Neural cell (in vitro differentiated cells): ENCODE data around the gene PLSCR3. TPM values are rescaled to one million over a fixed set of nuclear protein-coding genes. Genes with fewer than 3 reads are reported as not detected.

Experiments used
- H2AFZ ChIP-seq: fragments of 200-600, 300-800 bp; sonication (generic), shearing (Covaris generic); 2 replicates; pipeline ENCODE4 v1.6.0; 2014; ENCODE audit warnings: low read depth, mild to moderate bottlenecking, antibody characterized with exemption, low read length, moderate library complexity
- H3F3A ChIP-seq: fragments of 200-600 bp; shearing (Covaris generic); 2 replicates; pipeline ENCODE4 v1.6.1; 2016; ENCODE audit warnings: mild to moderate bottlenecking, moderate library complexity, mixed read lengths, antibody characterized with exemption, low read length; ENCODE audit not compliant: insufficient read depth, poor library complexity, severe bottlenecking
- H3K27ac ChIP-seq: fragments of 200-600, 300-800 bp; sonication (generic), shearing (Covaris generic); 2 replicates; pipeline ENCODE4 v1.5.1; 2014; ENCODE audit warnings: mild to moderate bottlenecking, low read length, moderate library complexity
- H3K27me3 ChIP-seq: fragments of 300-800, 200-600 bp; sonication (generic), shearing (Covaris generic); 2 replicates; pipeline ENCODE4 v1.6.0; 2014; ENCODE audit warnings: mild to moderate bottlenecking, low read depth, low read length, moderate library complexity; ENCODE audit not compliant: insufficient read depth
- H3K36me3 ChIP-seq: fragments of 300-800, 200-600 bp; sonication (generic), shearing (Covaris generic); 2 replicates; pipeline ENCODE4 v1.5.1; 2014; ENCODE audit warnings: mild to moderate bottlenecking, antibody characterized with exemption, low read length, moderate library complexity; ENCODE audit not compliant: insufficient read depth
- H3K4me2 ChIP-seq: fragments of 300-800, 200-600 bp; sonication (generic), shearing (Covaris generic); 2 replicates; pipeline ENCODE4 v1.6.0; 2014; ENCODE audit warnings: mild to moderate bottlenecking, low read length
- H3K4me3 ChIP-seq: fragments of 300-800, 200-600 bp; sonication (generic), shearing (Covaris generic); 2 replicates; pipeline ENCODE4 v1.5.1; 2014; ENCODE audit warnings: mild to moderate bottlenecking, low read length, moderate library complexity
- H3K79me2 ChIP-seq: fragments of 200-600 bp; shearing (Covaris generic); replicated peaks from 2 replicates; pipeline ENCODE4 v1.6.0; 2014; ENCODE audit warnings: mild to moderate bottlenecking, low read length, moderate library complexity; ENCODE audit not compliant: insufficient read depth
- H3K9ac ChIP-seq: fragments of 300-800, 200-600 bp; sonication (generic), shearing (Covaris generic); 2 replicates; pipeline ENCODE4 v1.6.1; 2016; ENCODE audit warnings: mild to moderate bottlenecking, low read length, mixed read lengths
- H3K9me2 ChIP-seq: fragments of 200-600 bp; shearing (Covaris generic); 2 replicates; pipeline ENCODE4 v1.6.1; 2016; ENCODE audit warnings: mild to moderate bottlenecking, low read length, mixed read lengths; ENCODE audit not compliant: insufficient read depth
- H3K9me3 ChIP-seq: fragments of 200-600, 300-800 bp; sonication (generic), shearing (Covaris generic); 2 replicates; pipeline ENCODE4 v1.6.1; 2016; ENCODE audit warnings: mild to moderate bottlenecking, mixed run types, low read length, moderate library complexity, mixed read lengths
- H4K20me1 ChIP-seq: fragments of 200-600 bp; shearing (Covaris generic); 2 replicates; pipeline ENCODE4 v1.6.1; 2016; ENCODE audit warnings: mild to moderate bottlenecking, mixed run types; ENCODE audit not compliant: insufficient read depth
- EP300 ChIP-seq: fragments of 450-650 bp; conservative IDR thresholded peaks from 2 replicates; pipeline ENCODE4 v1.6.1; 2014; ENCODE audit warnings: antibody characterized with exemption, mild to moderate bottlenecking, moderate library complexity; ENCODE audit not compliant: poor library complexity, severe bottlenecking
- EZH2 ChIP-seq: fragments of 200-600, 300-800 bp; shearing (Covaris generic), sonication (generic); IDR thresholded peaks from 2 replicates; pipeline ENCODE4 v1.6.1; 2014; ENCODE audit warnings: antibody characterized with exemption, low read length, borderline replicate concordance, mild to moderate bottlenecking; ENCODE audit not compliant: insufficient read depth, poor library complexity, severe bottlenecking
- MXI1 ChIP-seq: fragments of 450-650 bp; conservative IDR thresholded peaks from 2 replicates; pipeline ENCODE4 v1.6.1; 2014; ENCODE audit warnings: antibody characterized with exemption, mild to moderate bottlenecking; ENCODE audit not compliant: poor library complexity, severe bottlenecking
- POLR2AphosphoS5 ChIP-seq: IDR thresholded peaks from 2 replicates; pipeline ENCODE4 v1.6.1; 2012
- RAD21 ChIP-seq: fragments of 450-650 bp; conservative IDR thresholded peaks from 2 replicates; pipeline ENCODE4 v1.6.1; 2014; ENCODE audit warnings: antibody characterized with exemption, mild to moderate bottlenecking, moderate library complexity
- SMC3 ChIP-seq: fragments of 450-650 bp; conservative IDR thresholded peaks from 2 replicates; pipeline ENCODE4 v1.6.1; 2014; ENCODE audit warnings: antibody characterized with exemption, mild to moderate bottlenecking, moderate library complexity; ENCODE audit not compliant: poor library complexity
- TAF1 ChIP-seq: IDR thresholded peaks from 2 replicates; pipeline ENCODE4 v1.6.1; 2012; ENCODE audit warnings: low read depth
- polyA plus RNA-seq: library from polyadenylated mRNA; depleted of rRNA; stranded (reverse); fragments of >200 nt; gene quantifications from 2 replicates; pipeline ENCODE4 v1.2.3, GENCODE V29; 2014
- TF ChIP-seq, protein P1 (sequence below): fragments of 450-650 bp; IDR thresholded peaks from 2 replicates; pipeline ENCODE4 v1.5.1; 2014; ENCODE audit warnings: antibody characterized with exemption, mild to moderate bottlenecking, moderate library complexity; ENCODE audit not compliant: poor library complexity, severe bottlenecking
- TF ChIP-seq, protein P2 (sequence below): IDR thresholded peaks from 2 replicates; pipeline ENCODE4 v1.6.1; 2012; ENCODE audit warnings: borderline replicate concordance

Gene PLSCR3
- polyA plus RNA-seq, 1 donor from 2014 or later = 15.9 TPM

DNA sequence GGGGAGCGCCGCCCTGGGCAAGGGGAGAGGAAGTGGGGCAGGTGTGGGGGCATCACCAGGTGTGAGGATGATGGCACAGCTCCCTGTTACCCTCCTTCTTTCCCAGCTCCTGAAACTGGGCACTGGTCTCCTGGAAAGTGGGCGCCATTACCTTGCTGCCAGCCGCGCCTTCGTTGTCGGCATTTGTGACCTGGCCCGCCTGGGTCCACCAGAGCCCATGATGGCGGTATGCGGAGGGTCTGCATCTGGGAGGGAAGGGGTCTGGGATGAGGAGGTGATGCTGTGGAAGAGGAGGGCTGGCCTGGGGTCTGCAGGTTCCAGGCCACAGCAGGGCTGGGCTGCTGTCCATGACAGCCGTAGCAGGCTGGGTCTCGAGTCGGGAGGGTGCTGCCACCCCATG is 52.5 kb downstream of the PLSCR3 start:
- H3K27ac ChIP-seq = no peak overlapping the region
- no peaks in the 10 kb centered on the region for H3K9me2 ChIP-seq
- H3K9me3 ChIP-seq = no peaks in the 10 kb centered on the region
- H3K4me3 ChIP-seq = no peak overlapping the region
- TF ChIP-seq, protein P1, sequence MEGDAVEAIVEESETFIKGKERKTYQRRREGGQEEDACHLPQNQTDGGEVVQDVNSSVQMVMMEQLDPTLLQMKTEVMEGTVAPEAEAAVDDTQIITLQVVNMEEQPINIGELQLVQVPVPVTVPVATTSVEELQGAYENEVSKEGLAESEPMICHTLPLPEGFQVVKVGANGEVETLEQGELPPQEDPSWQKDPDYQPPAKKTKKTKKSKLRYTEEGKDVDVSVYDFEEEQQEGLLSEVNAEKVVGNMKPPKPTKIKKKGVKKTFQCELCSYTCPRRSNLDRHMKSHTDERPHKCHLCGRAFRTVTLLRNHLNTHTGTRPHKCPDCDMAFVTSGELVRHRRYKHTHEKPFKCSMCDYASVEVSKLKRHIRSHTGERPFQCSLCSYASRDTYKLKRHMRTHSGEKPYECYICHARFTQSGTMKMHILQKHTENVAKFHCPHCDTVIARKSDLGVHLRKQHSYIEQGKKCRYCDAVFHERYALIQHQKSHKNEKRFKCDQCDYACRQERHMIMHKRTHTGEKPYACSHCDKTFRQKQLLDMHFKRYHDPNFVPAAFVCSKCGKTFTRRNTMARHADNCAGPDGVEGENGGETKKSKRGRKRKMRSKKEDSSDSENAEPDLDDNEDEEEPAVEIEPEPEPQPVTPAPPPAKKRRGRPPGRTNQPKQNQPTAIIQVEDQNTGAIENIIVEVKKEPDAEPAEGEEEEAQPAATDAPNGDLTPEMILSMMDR = no peak
- TF ChIP-seq SMC3 (no peak), EZH2 (no peak), TAF1 (no peak), EP300 (no peak), RAD21 (no peak), MXI1 (no peak), POLR2AphosphoS5 (no peak)
- TF ChIP-seq, protein P2, sequence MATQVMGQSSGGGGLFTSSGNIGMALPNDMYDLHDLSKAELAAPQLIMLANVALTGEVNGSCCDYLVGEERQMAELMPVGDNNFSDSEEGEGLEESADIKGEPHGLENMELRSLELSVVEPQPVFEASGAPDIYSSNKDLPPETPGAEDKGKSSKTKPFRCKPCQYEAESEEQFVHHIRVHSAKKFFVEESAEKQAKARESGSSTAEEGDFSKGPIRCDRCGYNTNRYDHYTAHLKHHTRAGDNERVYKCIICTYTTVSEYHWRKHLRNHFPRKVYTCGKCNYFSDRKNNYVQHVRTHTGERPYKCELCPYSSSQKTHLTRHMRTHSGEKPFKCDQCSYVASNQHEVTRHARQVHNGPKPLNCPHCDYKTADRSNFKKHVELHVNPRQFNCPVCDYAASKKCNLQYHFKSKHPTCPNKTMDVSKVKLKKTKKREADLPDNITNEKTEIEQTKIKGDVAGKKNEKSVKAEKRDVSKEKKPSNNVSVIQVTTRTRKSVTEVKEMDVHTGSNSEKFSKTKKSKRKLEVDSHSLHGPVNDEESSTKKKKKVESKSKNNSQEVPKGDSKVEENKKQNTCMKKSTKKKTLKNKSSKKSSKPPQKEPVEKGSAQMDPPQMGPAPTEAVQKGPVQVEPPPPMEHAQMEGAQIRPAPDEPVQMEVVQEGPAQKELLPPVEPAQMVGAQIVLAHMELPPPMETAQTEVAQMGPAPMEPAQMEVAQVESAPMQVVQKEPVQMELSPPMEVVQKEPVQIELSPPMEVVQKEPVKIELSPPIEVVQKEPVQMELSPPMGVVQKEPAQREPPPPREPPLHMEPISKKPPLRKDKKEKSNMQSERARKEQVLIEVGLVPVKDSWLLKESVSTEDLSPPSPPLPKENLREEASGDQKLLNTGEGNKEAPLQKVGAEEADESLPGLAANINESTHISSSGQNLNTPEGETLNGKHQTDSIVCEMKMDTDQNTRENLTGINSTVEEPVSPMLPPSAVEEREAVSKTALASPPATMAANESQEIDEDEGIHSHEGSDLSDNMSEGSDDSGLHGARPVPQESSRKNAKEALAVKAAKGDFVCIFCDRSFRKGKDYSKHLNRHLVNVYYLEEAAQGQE = no peak
- no peak overlapping the region for H3K9ac ChIP-seq
- H3K36me3 ChIP-seq = no peaks in the 10 kb centered on the region
- no peaks in the 10 kb centered on the region for H3F3A ChIP-seq
- H3K27me3 ChIP-seq = no peaks in the 10 kb centered on the region
- H3K79me2 ChIP-seq = no peaks in the 10 kb centered on the region
- H3K4me2 ChIP-seq = no peak overlapping the region
- H2AFZ ChIP-seq = no peak overlapping the region
- H4K20me1 ChIP-seq = no peaks in the 10 kb centered on the region

DNA sequence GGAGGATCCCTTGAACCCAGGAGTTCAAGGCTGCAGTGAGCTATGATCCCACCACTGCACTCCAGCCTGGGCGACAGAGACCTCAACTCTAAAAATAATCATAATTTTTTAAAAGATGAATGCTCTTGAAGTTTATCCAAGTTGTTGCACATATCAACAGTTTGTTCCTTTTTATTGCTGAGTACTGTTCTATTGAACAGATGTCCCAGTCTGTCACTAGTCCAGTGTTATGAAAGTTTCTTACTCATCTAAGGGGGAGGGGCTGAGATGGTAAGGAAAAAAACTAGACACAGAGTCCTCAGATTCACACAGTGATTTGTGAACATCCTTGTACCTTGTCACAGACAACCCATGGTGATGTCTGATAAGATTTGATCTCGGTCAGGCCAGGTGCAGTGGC is 54.1 kb downstream of the PLSCR3 start:
- Histone ChIP-seq H3K27me3 (no peaks in the 10 kb centered on the region), H3K4me3 (no peak overlapping the region), H3K79me2 (no peaks in the 10 kb centered on the region), H3F3A (no peaks in the 10 kb centered on the region), H3K27ac (no peak overlapping the region), H3K9me3 (no peaks in the 10 kb centered on the region), H3K4me2 (no peak overlapping the region), H4K20me1 (no peaks in the 10 kb centered on the region), H3K9me2 (no peaks in the 10 kb centered on the region), H3K9ac (no peak overlapping the region), H2AFZ (no peak overlapping the region), H3K36me3 (no peaks in the 10 kb centered on the region)
- TF ChIP-seq RAD21 = no peak
- no peak for TF ChIP-seq EZH2
- TF ChIP-seq, protein P1 = no peak
- no peak for TF ChIP-seq SMC3
- TF ChIP-seq POLR2AphosphoS5 = no peak
- no peak for TF ChIP-seq TAF1
- TF ChIP-seq MXI1 = no peak

Other genes with a start within 250 kb of the PLSCR3 start
- gene ASGR1, start 215.2 kb downstream of the PLSCR3 start, polyA plus RNA-seq = 75.6 and 80.2 TPM in 2 replicates
- gene DLG4, start 174.7 kb downstream of the PLSCR3 start, polyA plus RNA-seq = 126 and 145 TPM in 2 replicates
- gene ACADVL, start 174.6 kb downstream of the PLSCR3 start, polyA plus RNA-seq = 397 and 483 TPM in 2 replicates
- 41.1 and 59.2 TPM in 2 replicates for gene DVL2, start 160.0 kb downstream of the PLSCR3 start, polyA plus RNA-seq
- 55.7 and 60.3 TPM in 2 replicates for gene PHF23, start 155.1 kb downstream of the PLSCR3 start, polyA plus RNA-seq
- gene GABARAP, start 152.1 kb downstream of the PLSCR3 start, polyA plus RNA-seq = 384 and 512 TPM in 2 replicates
- 37.3 and 39.4 TPM in 2 replicates for gene CTDNEP1, start 142.8 kb downstream of the PLSCR3 start, polyA plus RNA-seq
- 82.7 and 99.5 TPM in 2 replicates for gene ELP5, start 142.3 kb downstream of the PLSCR3 start, polyA plus RNA-seq
- gene CLDN7, start 132.0 kb downstream of the PLSCR3 start, polyA plus RNA-seq = 0.27 TPM in 1 of 2 replicates, not detected in the other
- not detected in 2 replicates for gene SLC2A4, start 112.8 kb downstream of the PLSCR3 start, polyA plus RNA-seq
- 1.8 and 2.1 TPM in 2 replicates for gene YBX2, start 99.9 kb downstream of the PLSCR3 start, polyA plus RNA-seq
- 164 and 178 TPM in 2 replicates for gene EIF5A, start 86.9 kb downstream of the PLSCR3 start, polyA plus RNA-seq
- gene GPS2, start 79.2 kb downstream of the PLSCR3 start, polyA plus RNA-seq = 108 and 116 TPM in 2 replicates
- gene NEURL4, start 65.2 kb downstream of the PLSCR3 start, polyA plus RNA-seq = 58.4 and 61.0 TPM in 2 replicates
- 0.66 and 9.2 TPM in 2 replicates for gene ACAP1, start 58.0 kb downstream of the PLSCR3 start, polyA plus RNA-seq
- gene KCTD11, start 42.4 kb downstream of the PLSCR3 start, polyA plus RNA-seq = 2.8 TPM in 2 replicates
- not detected in 2 replicates for gene TMEM95, start 39.4 kb downstream of the PLSCR3 start, polyA plus RNA-seq
- 0.83 and 1.5 TPM in 2 replicates for gene TNK1, start 13.4 kb downstream of the PLSCR3 start, polyA plus RNA-seq
- gene TMEM256, start 9.6 kb upstream of the PLSCR3 start, polyA plus RNA-seq = 158 and 161 TPM in 2 replicates
- gene NLGN2, start 13.3 kb upstream of the PLSCR3 start, polyA plus RNA-seq = 13.8 and 21.5 TPM in 2 replicates
- gene SPEM1, start 25.8 kb upstream of the PLSCR3 start, polyA plus RNA-seq = not detected in 2 replicates
- gene SPEM2, start 31.1 kb upstream of the PLSCR3 start, polyA plus RNA-seq = not detected in 2 replicates
- not detected in 2 replicates for gene SPEM3, start 34.3 kb upstream of the PLSCR3 start, polyA plus RNA-seq
- 0.14 TPM in 1 of 2 replicates, not detected in the other for gene TMEM102, start 40.9 kb upstream of the PLSCR3 start, polyA plus RNA-seq
- 15.8 and 16.4 TPM in 2 replicates for gene FGF11, start 45.0 kb upstream of the PLSCR3 start, polyA plus RNA-seq
- gene CHRNB1, start 50.5 kb upstream of the PLSCR3 start, polyA plus RNA-seq = 17.9 and 18.2 TPM in 2 replicates
- gene ZBTB4, start 85.1 kb upstream of the PLSCR3 start, polyA plus RNA-seq = 8.0 and 9.2 TPM in 2 replicates
- gene SLC35G6, start 86.9 kb upstream of the PLSCR3 start, polyA plus RNA-seq = not detected in 2 replicates
- gene POLR2A, start 89.8 kb upstream of the PLSCR3 start, polyA plus RNA-seq = 9.1 and 22.6 TPM in 2 replicates
- not detected in 2 replicates for gene TNFSF12, start 154.5 kb upstream of the PLSCR3 start, polyA plus RNA-seq
- 0.15 TPM in 1 of 2 replicates, not detected in the other for gene TNFSF13, start 164.2 kb upstream of the PLSCR3 start, polyA plus RNA-seq
- 148 and 151 TPM in 2 replicates for gene SENP3, start 167.4 kb upstream of the PLSCR3 start, polyA plus RNA-seq
- gene CD68, start 185.1 kb upstream of the PLSCR3 start, polyA plus RNA-seq = not detected in 2 replicates
- 110 and 118 TPM in 2 replicates for gene MPDU1, start 189.3 kb upstream of the PLSCR3 start, polyA plus RNA-seq
- 0.47 and 1.5 TPM in 2 replicates for gene SOX15, start 195.6 kb upstream of the PLSCR3 start, polyA plus RNA-seq
- 118 and 130 TPM in 2 replicates for gene FXR2, start 220.4 kb upstream of the PLSCR3 start, polyA plus RNA-seq
- gene SAT2, start 233.3 kb upstream of the PLSCR3 start, polyA plus RNA-seq = 303 and 330 TPM in 2 replicates
- 0.90 and 3.2 TPM in 2 replicates for gene SHBG, start 235.6 kb upstream of the PLSCR3 start, polyA plus RNA-seq